HEK293 (cell line): ENCODE results near the gene DHRS12.

Source experiments
- CTCF ChIP-seq: fragments of 450-650 bp; formaldehyde crosslinking; IDR thresholded peaks from 2 replicates; pipeline ENCODE4 v1.5.1; 2016; ENCODE audit warnings: missing biosample characterization, missing genetic modification characterization
- PRDM10 ChIP-seq: fragments of 450-650 bp; formaldehyde crosslinking; IDR thresholded peaks from 2 replicates; pipeline ENCODE4 v1.5.1; 2016; ENCODE audit warnings: missing biosample characterization, missing genetic modification characterization
- PRDM2 ChIP-seq: fragments of 450-650 bp; formaldehyde crosslinking; IDR thresholded peaks from 2 replicates; pipeline ENCODE4 v1.5.1; 2016; ENCODE audit warnings: missing biosample characterization, missing genetic modification characterization, borderline replicate concordance
- ZBTB8A ChIP-seq: fragments of 450-650 bp; formaldehyde crosslinking; IDR thresholded peaks from 2 replicates; pipeline ENCODE4 v1.5.1; 2016; ENCODE audit warnings: missing biosample characterization, missing genetic modification characterization
- ZFP41 ChIP-seq: fragments of 450-650 bp; formaldehyde crosslinking; IDR thresholded peaks from 2 replicates; pipeline ENCODE4 v1.5.1; 2016; ENCODE audit warnings: missing biosample characterization, missing genetic modification characterization, borderline replicate concordance
- ZNF157 ChIP-seq: fragments of 450-650 bp; formaldehyde crosslinking; IDR thresholded peaks from 2 replicates; pipeline ENCODE4 v1.5.1; 2016; ENCODE audit warnings: missing biosample characterization, missing genetic modification characterization
- ZNF274 ChIP-seq, 2 experiments: fragments of 200-500 bp in 1 of 2; fragments of 450-650 bp in 1 of 2; sonication (Bioruptor generic) in 1 of 2; formaldehyde crosslinking in 1 of 2; IDR thresholded peaks; 2 replicates each; pipeline versions ENCODE4 v1.5.1 to v1.6.1; 2014 to 2016; ENCODE audit warnings: borderline replicate concordance in 1 of 2, inconsistent platforms in 1 of 2, low read length in 1 of 2, missing biosample characterization in 1 of 2, missing genetic modification characterization in 1 of 2
- ZNF558 ChIP-seq: fragments of 450-650 bp; formaldehyde crosslinking; IDR thresholded peaks from 2 replicates; pipeline ENCODE4 v1.5.1; 2016; ENCODE audit warnings: missing biosample characterization, missing genetic modification characterization
- ZNF830 ChIP-seq: fragments of 450-650 bp; IDR thresholded peaks from 2 replicates; pipeline ENCODE4 v1.5.0; 2018; ENCODE audit warnings: missing biosample characterization, missing genetic modification characterization, low read depth, mild to moderate bottlenecking, moderate library complexity

- TF ChIP-seq ZNF274 (IDR thresholded peaks at IDR 0.05; ENCODE audit: low read length) (no peak), ZNF274 (tag by site-specific recombination; IDR thresholded peaks at IDR 0.05; ENCODE audit: borderline replicate concordance) (no peak), CTCF (tag by site-specific recombination) (no peak), PRDM2 (no peak), ZNF830 (tag by site-specific recombination) (no peak), ZBTB8A (tag by site-specific recombination) (no peak; the same call in 1 of the 2 replicates), PRDM10 (tag by site-specific recombination) (no peak), ZNF558 (no peak), ZFP41 (tag by site-specific recombination) (no peak), ZNF157 (tag by site-specific recombination) (no peak)
Measured at GRCh38 chr13:51786425-51787265, 17.3 kb downstream of the DHRS12 start.
